Natural killer cell (primary cell): ENCODE data around the gene PIGA. TPM values are rescaled to one million over a fixed set of nuclear protein-coding genes. Genes with fewer than 3 reads are reported as not detected.
A peak's percentile ranks its signal among the peaks of the same experiment; 100 is the strongest.

Experiments used
- ATAC-seq, 3 donors: fragments of 150-1000 bp in 2 of 3; fragments of 200-7000 bp in 1 of 3; cut with Tn5 transposase; 1 replicate in 1 of 3; 2 replicates in 2 of 3; pipeline ENCODE4 v1.10.0; 2021; ENCODE audit warnings: mild to moderate bottlenecking in 2 of 3, moderate library complexity in 2 of 3
- DNase-seq, 2 donors: peaks; one replicate each; pipeline versions ENCODE4 v3.0.0 to v3.0.0-alpha.2; 2013 to 2021; ENCODE audit warnings: mixed read lengths in 1 of 2
- H3K27ac ChIP-seq: one replicate; pipeline ENCODE4 v1.5.1; 2013; ENCODE audit warnings: mild to moderate bottlenecking, low read length
- H3K27me3 ChIP-seq: one replicate; pipeline ENCODE4 v1.6.1; 2013; ENCODE audit warnings: low read length; ENCODE audit not compliant: control insufficient read depth, insufficient read depth
- H3K36me3 ChIP-seq: one replicate; pipeline ENCODE4 v1.6.1; 2013; ENCODE audit warnings: low read length; ENCODE audit not compliant: control insufficient read depth, insufficient read depth
- H3K4me1 ChIP-seq: one replicate; pipeline ENCODE4 v1.6.1; 2013; ENCODE audit warnings: low read length; ENCODE audit not compliant: control insufficient read depth, insufficient read depth
- H3K4me3 ChIP-seq: one replicate; pipeline ENCODE4 v1.5.1; 2013; ENCODE audit warnings: low read length
- H3K9me3 ChIP-seq: one replicate; pipeline ENCODE4 v1.6.1; 2013; ENCODE audit warnings: low read length; ENCODE audit not compliant: control insufficient read depth, insufficient read depth
- H3K27ac Mint-ChIP-seq, 2 donors: one replicate each; pipeline ENCODE4 v1.8.0; 2022; ENCODE audit warnings: mild to moderate bottlenecking in 2 of 2, mixed read lengths in 2 of 2, moderate library complexity in 1 of 2
- H3K27me3 Mint-ChIP-seq, 2 donors: one replicate each; pipeline ENCODE4 v1.8.0; 2022; ENCODE audit warnings: low read depth in 2 of 2, mixed read lengths in 2 of 2
- H3K36me3 Mint-ChIP-seq: one replicate; pipeline ENCODE4 v1.8.0; 2022; ENCODE audit warnings: mixed read lengths
- H3K4me1 Mint-ChIP-seq, 2 donors: one replicate each; pipeline ENCODE4 v1.8.0; 2022; ENCODE audit warnings: mixed read lengths in 2 of 2
- H3K4me3 Mint-ChIP-seq: one replicate; pipeline ENCODE4 v1.8.0; 2022; ENCODE audit warnings: mild to moderate bottlenecking, moderate library complexity, mixed read lengths
- H3K9me3 Mint-ChIP-seq, 2 donors: one replicate each; pipeline ENCODE4 v1.8.0; 2022; ENCODE audit warnings: mixed read lengths in 2 of 2
- CTCF ChIP-seq: fragments of 200-600 bp; IDR thresholded peaks from one replicate; pipeline ENCODE4 v1.8.0; 2022; ENCODE audit warnings: antibody characterized with exemption
- WGBS: methylation state at CpG from one replicate; pipeline ENCODE4 v1.1.7; 2013; ENCODE audit warnings: missing lambda C conversion rate; ENCODE audit not compliant: insufficient coverage; 5-methylcytosine and 5-hydroxymethylcytosine counted together
- intact Hi-C: fragments of 100-400 bp; cut with micrococcal nuclease; formaldehyde crosslinking; loops from one replicate; pipeline ENCODE4 v1.14.2; 2022
- total RNA-seq, 4 donors: library from RNA; stranded (reverse); fragments of 120-200 nt in 1 of 4; gene quantifications; one replicate each; pipeline versions ENCODE4 v1.2.3 to v1.2.4, GENCODE V29; 2013 to 2022

PIGA gene
- total RNA-seq, 3 donors from 2014 or later (not counting 1 experiment from before 2014, with no cell fraction given) = 71.8 to 111 (median 87.6) TPM

- DNase-seq (no peak), ATAC-seq (no peak)
- Mint-ChIP-seq H3K9me3 (no peaks in the 10 kb centered on the region), H3K4me3 (no peak overlapping the region), H3K27ac (no peak overlapping the region), H3K4me1 (no peaks in the 10 kb centered on the region), H3K27me3 (peaks cover 4 to 36% of the 10 kb centered on the region in 2 donors), H3K36me3 (no peaks in the 10 kb centered on the region)
- Histone ChIP-seq H3K36me3 (no peaks in the 10 kb centered on the region), H3K27me3 (no peaks in the 10 kb centered on the region), H3K27ac (no peak overlapping the region), H3K4me1 (no peaks in the 10 kb centered on the region), H3K9me3 (no peaks in the 10 kb centered on the region), H3K4me3 (no peak overlapping the region)
- WGBS = no CpG with 5 or more reads among the region's 2 CpGs
- intact Hi-C loops = no loop called here
- TF ChIP-seq CTCF = no peak
Measured at GRCh38 chrX:15358533-15358932, 23.2 kb upstream of the PIGA start.

- no peaks in the 10 kb centered on the region for H3K36me3 Mint-ChIP-seq
- intact Hi-C loops = no loop called here
- no peak for DNase-seq
Measured at GRCh38 chrX:15356444-15356843, 21.1 kb upstream of the PIGA start.

GRCh38 chrX:15350329-15350996 is 15.1 kb upstream of the PIGA start:
- H3K9me3 Mint-ChIP-seq = no peaks in the 10 kb centered on the region
- H3K4me1 ChIP-seq = no peaks in the 10 kb centered on the region
- no peak for DNase-seq
- no peaks in the 10 kb centered on the region for H3K4me1 Mint-ChIP-seq
- H3K27me3 Mint-ChIP-seq = peaks cover 0 to 17% of the 10 kb centered on the region in 2 donors
- H3K4me3 Mint-ChIP-seq = no peak overlapping the region
- no peak for TF ChIP-seq CTCF
- no peak overlapping the region for H3K4me3 ChIP-seq
- H3K27me3 ChIP-seq = no peaks in the 10 kb centered on the region
- no peaks in the 10 kb centered on the region for H3K9me3 ChIP-seq
- no peak overlapping the region for H3K27ac ChIP-seq
- no peaks in the 10 kb centered on the region for H3K36me3 Mint-ChIP-seq
- intact Hi-C loops = no loop called here
- H3K27ac Mint-ChIP-seq = no peak overlapping the region
- H3K36me3 ChIP-seq = no peaks in the 10 kb centered on the region
- WGBS = 34% methylated on average over 5 of the region's 8 CpGs
- ATAC-seq = no peak

More at GRCh38 chrX:15356444-15356843, 21.1 kb upstream of the PIGA start:
- no peak for ATAC-seq
- H3K27ac Mint-ChIP-seq = no peak overlapping the region
- no peaks in the 10 kb centered on the region for H3K4me1 Mint-ChIP-seq
- peaks cover 3 to 32% of the 10 kb centered on the region in 2 donors for H3K27me3 Mint-ChIP-seq
- no peak for TF ChIP-seq CTCF
- H3K4me3 Mint-ChIP-seq = no peak overlapping the region
- no CpG with 5 or more reads among the region's 1 CpG for WGBS
- H3K9me3 Mint-ChIP-seq = no peaks in the 10 kb centered on the region
- Histone ChIP-seq H3K27ac (no peak overlapping the region), H3K36me3 (no peaks in the 10 kb centered on the region), H3K4me1 (no peaks in the 10 kb centered on the region), H3K27me3 (no peaks in the 10 kb centered on the region), H3K9me3 (no peaks in the 10 kb centered on the region), H3K4me3 (no peak overlapping the region)

- no peaks in the 10 kb centered on the region for H3K9me3 Mint-ChIP-seq
- no peaks in the 10 kb centered on the region for H3K4me1 Mint-ChIP-seq
- H3K27me3 ChIP-seq = no peaks in the 10 kb centered on the region
- H3K27ac Mint-ChIP-seq = no peak overlapping the region
- no peaks in the 10 kb centered on the region for H3K36me3 ChIP-seq
- H3K36me3 Mint-ChIP-seq = no peaks in the 10 kb centered on the region
- H3K27ac ChIP-seq = no peak overlapping the region
- ATAC-seq (peak in 1 of 3 donors; percentile 42), DNase-seq (peak in 1 of 2 donors; percentile 56)
- H3K4me3 ChIP-seq = no peak overlapping the region
- H3K4me1 ChIP-seq = no peaks in the 10 kb centered on the region
- intact Hi-C loops = no loop called here
- no peak overlapping the region for H3K4me3 Mint-ChIP-seq
- peaks cover 2 to 12% of the 10 kb centered on the region in 2 donors for H3K27me3 Mint-ChIP-seq
- 21% methylated on average over 2 of the region's 2 CpGs for WGBS
- TF ChIP-seq CTCF = peak; percentile 10
- H3K9me3 ChIP-seq = no peaks in the 10 kb centered on the region
Measured at GRCh38 chrX:15349046-15349445, 13.7 kb upstream of the PIGA start.
